DMS153 treated with DMSO at 0.1 percent for 48 hours (cell line): ENCODE measurements around the gene BAIAP2.
"Not testable (repeated sequence)": the region's sequence is repeated elsewhere in the genome, so short reads cannot be mapped to it uniquely, and the experiment has no call there.

ENCODE experiments used
- DNase-seq: peaks from one replicate; lab custom pipeline; 2025; ENCODE audit not compliant: unreplicated experiment; lab: John Stamatoyannopoulos, UW

BAIAP2 gene

GRCh38 chr17:81066072-81066471, 31.1 kb downstream of the BAIAP2 start:
- DNase-seq: no peak

- DNase-seq: no peak
Observed at GRCh38 chr17:81066771-81067315, 31.9 kb downstream of the BAIAP2 start.

- no peak for DNase-seq
Observed at GRCh38 chr17:81067391-81067811, 32.5 kb downstream of the BAIAP2 start.

- no peak for DNase-seq
Observed at GRCh38 chr17:81068411-81069134, 33.6 kb downstream of the BAIAP2 start.

GRCh38 chr17:81069135-81069645, 34.2 kb downstream of the BAIAP2 start:
- no peak for DNase-seq

GRCh38 chr17:81070541-81071246, 35.7 kb downstream of the BAIAP2 start:
- no peak for DNase-seq

- DNase-seq: no peak
Observed at GRCh38 chr17:81071761-81072741, 37.1 kb downstream of the BAIAP2 start.

- DNase-seq: no peak
Observed at GRCh38 chr17:81073967-81074839, 39.3 kb downstream of the BAIAP2 start.

- DNase-seq: no peak
Observed at GRCh38 chr17:81074875-81075274, 39.9 kb downstream of the BAIAP2 start.

GRCh38 chr17:81075307-81075706, 40.4 kb downstream of the BAIAP2 start:
- no peak for DNase-seq

- DNase-seq: no peak
Observed at GRCh38 chr17:81076141-81076679, 41.3 kb downstream of the BAIAP2 start.

GRCh38 chr17:81078026-81078913, 43.3 kb downstream of the BAIAP2 start:
- DNase-seq: not testable (repeated sequence)

GRCh38 chr17:81080019-81080418, 45.1 kb downstream of the BAIAP2 start:
- no peak for DNase-seq

GRCh38 chr17:81081222-81082176, 46.5 kb downstream of the BAIAP2 start:
- DNase-seq: no peak

- no peak for DNase-seq
Observed at GRCh38 chr17:81082177-81083073, 47.5 kb downstream of the BAIAP2 start.

GRCh38 chr17:81083125-81083765, 48.3 kb downstream of the BAIAP2 start:
- no peak for DNase-seq
